Ascending aorta (tissue), 2 donors: Measurements from ENCODE around the gene TSHZ1. TPM values are rescaled to one million over a fixed set of nuclear protein-coding genes. Genes with fewer than 3 reads are reported as not detected.

ENCODE experiments used
- DNase-seq, 2 donors: peaks; one replicate each; pipeline ENCODE4 v3.0.0-alpha.2; 2019; ENCODE audit warnings: low spot score in 2 of 2
- H3K27ac ChIP-seq, 2 donors: fragments of 200-600 bp; sonication (generic); one replicate each; pipeline ENCODE4 v1.5.1; 2016 to 2017; ENCODE audit warnings: mild to moderate bottlenecking in 1 of 2
- H3K27me3 ChIP-seq: fragments of 200-600 bp; sonication (generic); one replicate; pipeline ENCODE4 v1.5.1; 2017
- H3K36me3 ChIP-seq, 2 donors: fragments of 200-600 bp; sonication (generic); one replicate each; pipeline ENCODE4 v1.5.1; 2016
- H3K4me1 ChIP-seq, 2 donors: fragments of 200-600 bp; sonication (generic); one replicate each; pipeline ENCODE4 v1.5.1; 2016 to 2017; ENCODE audit warnings: mild to moderate bottlenecking in 1 of 2
- H3K4me3 ChIP-seq, 2 donors: fragments of 200-600 bp; sonication (generic); one replicate each; pipeline ENCODE4 v1.5.1; 2016 to 2017; ENCODE audit warnings: mild to moderate bottlenecking in 1 of 2
- H3K9me3 ChIP-seq, 2 donors: fragments of 200-600 bp; sonication (generic); one replicate each; pipeline ENCODE4 v1.5.1; 2016
- intact Hi-C: fragments of 100-400 bp; cut with DNase I; formaldehyde crosslinking; loops from one replicate; pipeline ENCODE4 v1.15.1; 2023
- total RNA-seq: library from RNA; depleted of rRNA; stranded (reverse); fragments of >200 nt; gene quantifications from one replicate; pipeline ENCODE4 v1.1.0, GENCODE V29; 2016
- TF ChIP-seq, protein P1 (sequence below), 3 experiments: fragments of 200-600 bp in 2 of 3; fragments of 450-650 bp in 1 of 3; sonication (generic) in 2 of 3; IDR thresholded peaks; one replicate each; pipeline ENCODE4 v1.5.1; 2016 to 2019; ENCODE audit warnings: antibody characterized with exemption in 3 of 3, mild to moderate bottlenecking in 1 of 3, moderate library complexity in 1 of 3

TSHZ1 gene
- total RNA-seq, 1 donor from 2014 or later = 13.3 TPM

GRCh38 chr18:75238786-75239185 is 28.2 kb downstream of the TSHZ1 start:
- no peak overlapping the region for H3K27ac ChIP-seq
- intact Hi-C loops = no loop called here
- H3K9me3 ChIP-seq = no peaks in the 10 kb centered on the region
- H3K27me3 ChIP-seq = no peaks in the 10 kb centered on the region
- TF ChIP-seq, protein P1, sequence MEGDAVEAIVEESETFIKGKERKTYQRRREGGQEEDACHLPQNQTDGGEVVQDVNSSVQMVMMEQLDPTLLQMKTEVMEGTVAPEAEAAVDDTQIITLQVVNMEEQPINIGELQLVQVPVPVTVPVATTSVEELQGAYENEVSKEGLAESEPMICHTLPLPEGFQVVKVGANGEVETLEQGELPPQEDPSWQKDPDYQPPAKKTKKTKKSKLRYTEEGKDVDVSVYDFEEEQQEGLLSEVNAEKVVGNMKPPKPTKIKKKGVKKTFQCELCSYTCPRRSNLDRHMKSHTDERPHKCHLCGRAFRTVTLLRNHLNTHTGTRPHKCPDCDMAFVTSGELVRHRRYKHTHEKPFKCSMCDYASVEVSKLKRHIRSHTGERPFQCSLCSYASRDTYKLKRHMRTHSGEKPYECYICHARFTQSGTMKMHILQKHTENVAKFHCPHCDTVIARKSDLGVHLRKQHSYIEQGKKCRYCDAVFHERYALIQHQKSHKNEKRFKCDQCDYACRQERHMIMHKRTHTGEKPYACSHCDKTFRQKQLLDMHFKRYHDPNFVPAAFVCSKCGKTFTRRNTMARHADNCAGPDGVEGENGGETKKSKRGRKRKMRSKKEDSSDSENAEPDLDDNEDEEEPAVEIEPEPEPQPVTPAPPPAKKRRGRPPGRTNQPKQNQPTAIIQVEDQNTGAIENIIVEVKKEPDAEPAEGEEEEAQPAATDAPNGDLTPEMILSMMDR (IDR thresholded peaks at IDR 0.05) = no peak
- no peaks in the 10 kb centered on the region for H3K36me3 ChIP-seq
- H3K4me3 ChIP-seq = no peak overlapping the region
- H3K4me1 ChIP-seq = no peaks in the 10 kb centered on the region
- DNase-seq = no peak

DNA sequence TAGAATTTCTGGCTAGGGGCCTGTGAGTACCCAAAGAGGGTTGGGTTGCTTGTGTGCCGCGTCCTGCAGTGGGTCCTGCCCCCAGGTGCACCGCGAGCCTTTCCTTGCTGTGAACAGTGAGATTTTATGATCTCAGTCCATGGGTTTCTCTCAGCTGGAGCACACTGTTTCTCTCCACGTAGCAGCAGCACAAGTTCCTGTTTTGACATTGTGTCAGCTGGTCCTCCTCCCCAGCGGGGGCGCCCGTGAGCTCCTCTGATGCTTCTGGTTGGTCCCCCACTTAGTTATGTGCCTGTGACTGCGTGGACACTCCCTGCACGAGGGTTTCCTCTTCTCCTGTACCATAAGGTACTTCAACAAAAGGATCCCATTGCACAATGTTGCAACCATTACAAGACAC is 29.8 kb downstream of the TSHZ1 start:
- DNase-seq = no peak
- Histone ChIP-seq H3K27me3 (no peaks in the 10 kb centered on the region), H3K36me3 (no peaks in the 10 kb centered on the region), H3K4me3 (no peak overlapping the region), H3K27ac (no peak overlapping the region), H3K4me1 (no peaks in the 10 kb centered on the region), H3K9me3 (no peaks in the 10 kb centered on the region)
- intact Hi-C loops = no loop called here
- TF ChIP-seq, protein P1 (IDR thresholded peaks at IDR 0.05) = no peak

DNA sequence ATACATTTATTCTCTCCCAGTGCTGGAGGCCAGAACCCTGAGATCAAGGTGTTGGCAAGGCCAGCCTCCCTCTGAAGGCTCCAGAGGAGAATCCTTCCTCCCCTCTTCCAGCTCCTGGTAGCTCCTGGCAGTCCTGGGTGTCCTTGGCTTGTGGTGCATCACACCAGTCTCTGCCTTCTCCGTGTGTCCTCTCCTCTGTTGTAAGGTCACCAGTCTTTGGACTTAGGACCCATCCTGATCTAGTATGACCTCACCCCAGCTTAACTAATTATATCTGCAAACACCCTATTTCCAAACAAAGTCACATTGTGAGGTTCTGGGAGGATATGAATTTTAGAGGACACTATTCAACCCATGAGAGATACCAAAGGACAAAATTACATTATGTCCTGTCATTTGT is 31.1 kb downstream of the TSHZ1 start:
- H3K9me3 ChIP-seq = no peaks in the 10 kb centered on the region
- H3K27me3 ChIP-seq = no peaks in the 10 kb centered on the region
- H3K4me1 ChIP-seq = peaks cover 0 to under 1% of the 10 kb centered on the region in 2 donors
- intact Hi-C loops = no loop called here
- no peak overlapping the region for H3K4me3 ChIP-seq
- TF ChIP-seq, protein P1 (IDR thresholded peaks at IDR 0.05) = no peak
- H3K27ac ChIP-seq = no peak overlapping the region
- no peak for DNase-seq
- no peaks in the 10 kb centered on the region for H3K36me3 ChIP-seq

DNA sequence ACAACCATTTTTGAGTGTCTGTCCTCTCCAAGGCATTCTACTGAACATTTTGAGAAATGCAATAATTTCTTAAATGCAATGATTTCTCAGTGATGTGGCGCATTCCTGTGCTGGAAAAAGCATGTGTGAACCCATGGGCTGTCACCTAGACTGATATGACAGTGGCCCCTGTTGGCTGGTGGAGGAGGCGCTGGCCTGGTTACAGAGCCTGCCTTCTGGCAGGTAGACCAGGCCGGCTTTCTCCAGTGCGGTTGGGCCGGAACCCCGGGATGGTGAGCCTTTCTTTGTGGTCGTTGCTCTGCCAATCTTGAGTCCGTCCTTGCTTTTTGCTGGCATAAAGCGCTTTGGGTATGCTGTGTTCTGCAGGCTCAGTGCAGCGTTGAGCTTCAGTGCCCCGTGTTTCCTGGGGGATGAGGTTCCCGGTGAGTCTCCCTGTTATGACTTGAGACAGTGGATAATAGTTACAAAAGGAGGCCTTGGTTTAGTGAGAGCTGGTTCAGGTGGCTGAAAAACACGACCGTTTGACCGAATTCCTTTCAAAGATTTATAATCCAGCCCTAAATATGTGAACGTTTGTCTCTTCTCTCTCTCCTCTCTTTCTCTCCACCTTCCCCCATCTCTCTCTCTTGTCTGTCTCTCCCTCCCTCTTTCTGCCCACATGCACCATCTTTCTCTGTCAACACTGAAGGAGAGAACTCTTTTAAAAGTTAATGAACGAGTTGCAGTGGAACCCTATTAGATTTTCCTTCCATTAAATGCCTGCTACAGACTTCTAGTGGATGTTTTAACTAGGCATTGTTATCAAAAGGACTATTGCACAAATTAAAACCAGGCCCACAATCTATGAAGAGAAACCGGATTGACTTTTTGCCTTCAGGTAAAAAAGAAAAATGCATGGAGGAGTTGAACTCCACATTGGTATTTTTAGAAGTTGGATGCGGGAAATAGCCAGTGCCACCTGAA is 34.0 kb downstream of the TSHZ1 start:
- intact Hi-C loops = no loop called here
- no peaks in the 10 kb centered on the region for H3K27me3 ChIP-seq
- H3K9me3 ChIP-seq = no peaks in the 10 kb centered on the region
- no peaks in the 10 kb centered on the region for H3K36me3 ChIP-seq
- H3K4me3 ChIP-seq = no peak overlapping the region
- no peak for DNase-seq
- peaks cover 0 to 6% of the 10 kb centered on the region in 2 donors for H3K4me1 ChIP-seq
- no peak overlapping the region for H3K27ac ChIP-seq
- TF ChIP-seq, protein P1 (IDR thresholded peaks at IDR 0.05) = no peak

- TF ChIP-seq, protein P1 (IDR thresholded peaks at IDR 0.05) = no peak
- peak overlapping the region; percentile 54 to 76 for H3K27ac ChIP-seq
- H3K4me3 ChIP-seq = peak overlapping the region; percentile 57 to 62
- H3K4me1 ChIP-seq = peaks cover 0 to 7% of the 10 kb centered on the region in 2 donors
- intact Hi-C loops = loop anchor here (2.0 kb wide), 1 partner anchor 38 kb away; the partner anchor contains the start of gene PTGR3
- no peak for DNase-seq
- H3K9me3 ChIP-seq = no peaks in the 10 kb centered on the region
- H3K27me3 ChIP-seq = no peaks in the 10 kb centered on the region
- no peaks in the 10 kb centered on the region for H3K36me3 ChIP-seq
Measured at GRCh38 chr18:75246721-75247610, 36.4 kb downstream of the TSHZ1 start.
